MM.1S (cell line): ENCODE data around the gene KDM4B.

Experiments used
- CTCF ChIP-seq: fragments of 300-600 bp; sonication (generic); IDR thresholded peaks from 2 replicates; pipeline ENCODE4 v1.5.1; 2016; ENCODE audit warnings: antibody characterized with exemption, low read length, mixed read lengths
- EZH2 ChIP-seq: fragments of 300-600 bp; sonication (generic); optimal IDR thresholded peaks from 2 replicates; pipeline ENCODE3; 2017; ENCODE audit warnings: low read depth, mild to moderate bottlenecking, antibody characterized with exemption, low read length, mixed read lengths

GRCh38 chr19:4991538-4991937 is 22.6 kb downstream of the KDM4B start:
- TF ChIP-seq EZH2 (no peak), CTCF (no peak)
